ENCODE measurements around the gene TERT.
"Not testable (repeated sequence)": the region's sequence is repeated elsewhere in the genome, so short reads cannot be mapped to it uniquely, and the experiment has no call there.

The TERT gene

GRCh38 chr5:1338196-1338490 is 43.3 kb upstream of the TERT start:
- no peak overlapping the region for H3K4me3 ChIP-seq (ENCODE audit: low read length in 2 of 2)
- no peaks in the 10 kb centered on the region for H3K27me3 ChIP-seq (ENCODE audit: control insufficient read depth in 2 of 2, insufficient read depth in 2 of 2, low read length in 2 of 2)
- H3K9me3 ChIP-seq (ENCODE audit: control insufficient read depth in 2 of 2, low read length in 2 of 2): no peaks in the 10 kb centered on the region
- H3K36me3 ChIP-seq (ENCODE audit: control insufficient read depth in 2 of 2, insufficient read depth in 2 of 2, low read length in 2 of 2): peaks cover 71 to 79% of the 10 kb centered on the region in 2 donors
- H3K9ac ChIP-seq (ENCODE audit: low read depth in 1 of 2, low read length in 2 of 2): no peak overlapping the region
- no peak overlapping the region for H3K27ac ChIP-seq (ENCODE audit: low read depth in 2 of 2, low read length in 2 of 2)
- peaks cover 0 to 1% of the 10 kb centered on the region in 2 donors for H3K4me1 ChIP-seq (ENCODE audit: control insufficient read depth in 2 of 2, insufficient read depth in 2 of 2, low read length in 2 of 2)

GRCh38 chr5:1337489-1338195 is 42.8 kb upstream of the TERT start:
- H3K27ac ChIP-seq (ENCODE audit: low read depth in 2 of 2, low read length in 2 of 2): no peak overlapping the region
- H3K4me1 ChIP-seq (ENCODE audit: control insufficient read depth in 2 of 2, insufficient read depth in 2 of 2, low read length in 2 of 2): no peaks in the 10 kb centered on the region
- no peak overlapping the region for H3K4me3 ChIP-seq (ENCODE audit: low read length in 2 of 2)
- no peaks in the 10 kb centered on the region for H3K9me3 ChIP-seq (ENCODE audit: control insufficient read depth in 2 of 2, low read length in 2 of 2)
- no peaks in the 10 kb centered on the region for H3K27me3 ChIP-seq (ENCODE audit: control insufficient read depth in 2 of 2, insufficient read depth in 2 of 2, low read length in 2 of 2)
- H3K36me3 ChIP-seq (ENCODE audit: control insufficient read depth in 2 of 2, insufficient read depth in 2 of 2, low read length in 2 of 2): peaks cover 75 to 81% of the 10 kb centered on the region in 2 donors
- no peak overlapping the region for H3K9ac ChIP-seq (ENCODE audit: low read depth in 1 of 2, low read length in 2 of 2)

GRCh38 chr5:1336749-1337488 is 42.1 kb upstream of the TERT start:
- Histone ChIP-seq H3K4me3 (ENCODE audit: low read length in 2 of 2) (no peak overlapping the region), H3K36me3 (ENCODE audit: control insufficient read depth in 2 of 2, insufficient read depth in 2 of 2, low read length in 2 of 2) (peaks cover 78 to 80% of the 10 kb centered on the region in 2 donors), H3K4me1 (ENCODE audit: control insufficient read depth in 2 of 2, insufficient read depth in 2 of 2, low read length in 2 of 2) (no peaks in the 10 kb centered on the region), H3K9ac (ENCODE audit: low read depth in 1 of 2, low read length in 2 of 2) (no peak overlapping the region), H3K27ac (ENCODE audit: low read depth in 2 of 2, low read length in 2 of 2) (no peak overlapping the region), H3K27me3 (ENCODE audit: control insufficient read depth in 2 of 2, insufficient read depth in 2 of 2, low read length in 2 of 2) (no peaks in the 10 kb centered on the region), H3K9me3 (ENCODE audit: control insufficient read depth in 2 of 2, low read length in 2 of 2) (no peaks in the 10 kb centered on the region)

- Histone ChIP-seq H3K36me3 (ENCODE audit: control insufficient read depth in 2 of 2, insufficient read depth in 2 of 2, low read length in 2 of 2) (peaks cover 78 to 80% of the 10 kb centered on the region in 2 donors), H3K9me3 (ENCODE audit: control insufficient read depth in 2 of 2, low read length in 2 of 2) (no peaks in the 10 kb centered on the region), H3K4me3 (ENCODE audit: low read length in 2 of 2) (no peak overlapping the region), H3K27ac (ENCODE audit: low read depth in 2 of 2, low read length in 2 of 2) (no peak overlapping the region), H3K27me3 (ENCODE audit: control insufficient read depth in 2 of 2, insufficient read depth in 2 of 2, low read length in 2 of 2) (no peaks in the 10 kb centered on the region), H3K4me1 (ENCODE audit: control insufficient read depth in 2 of 2, insufficient read depth in 2 of 2, low read length in 2 of 2) (peaks cover 0 to under 1% of the 10 kb centered on the region in 2 donors), H3K9ac (ENCODE audit: low read depth in 1 of 2, low read length in 2 of 2) (no peak overlapping the region)
These were observed 41.3 kb upstream of the TERT start for GRCh38 chr5:1336106-1336561.

DNA sequence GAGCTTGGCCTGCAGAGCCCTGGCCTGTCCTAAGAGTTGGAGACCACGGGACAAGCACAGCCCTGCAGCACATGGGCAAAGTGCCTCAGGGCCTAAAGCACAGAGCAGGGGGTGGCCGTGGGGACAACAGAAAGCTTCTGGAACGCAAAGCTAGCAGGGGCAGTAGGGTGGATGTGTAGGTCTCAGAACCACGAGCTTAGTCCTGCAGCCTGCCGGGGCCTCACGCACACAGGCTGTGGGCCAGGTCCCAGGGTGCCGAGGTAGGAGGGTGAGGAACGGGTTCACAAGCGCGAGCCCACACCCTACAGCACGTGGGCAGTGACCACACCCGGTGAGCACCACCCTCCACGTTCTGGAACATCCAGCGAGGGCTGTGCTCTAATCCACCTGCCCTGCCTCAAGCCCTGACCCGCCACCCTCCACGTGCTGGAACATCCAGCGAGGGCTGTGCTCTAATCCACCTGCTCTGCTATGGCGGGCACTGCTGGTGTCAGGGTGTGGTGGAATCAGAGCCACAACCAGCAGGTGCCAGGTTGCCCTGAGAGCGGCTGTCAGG is 40.8 kb upstream of the TERT start:
- Histone ChIP-seq H3K9ac (ENCODE audit: low read depth in 1 of 2, low read length in 2 of 2) (no peak overlapping the region), H3K36me3 (ENCODE audit: control insufficient read depth in 2 of 2, insufficient read depth in 2 of 2, low read length in 2 of 2) (peaks cover 78 to 82% of the 10 kb centered on the region in 2 donors), H3K27me3 (ENCODE audit: control insufficient read depth in 2 of 2, insufficient read depth in 2 of 2, low read length in 2 of 2) (no peaks in the 10 kb centered on the region), H3K9me3 (ENCODE audit: control insufficient read depth in 2 of 2, low read length in 2 of 2) (no peaks in the 10 kb centered on the region), H3K27ac (ENCODE audit: low read depth in 2 of 2, low read length in 2 of 2) (no peak overlapping the region), H3K4me1 (ENCODE audit: control insufficient read depth in 2 of 2, insufficient read depth in 2 of 2, low read length in 2 of 2) (peaks cover 5 to 6% of the 10 kb centered on the region in 2 donors), H3K4me3 (ENCODE audit: low read length in 2 of 2) (no peak overlapping the region)

DNA sequence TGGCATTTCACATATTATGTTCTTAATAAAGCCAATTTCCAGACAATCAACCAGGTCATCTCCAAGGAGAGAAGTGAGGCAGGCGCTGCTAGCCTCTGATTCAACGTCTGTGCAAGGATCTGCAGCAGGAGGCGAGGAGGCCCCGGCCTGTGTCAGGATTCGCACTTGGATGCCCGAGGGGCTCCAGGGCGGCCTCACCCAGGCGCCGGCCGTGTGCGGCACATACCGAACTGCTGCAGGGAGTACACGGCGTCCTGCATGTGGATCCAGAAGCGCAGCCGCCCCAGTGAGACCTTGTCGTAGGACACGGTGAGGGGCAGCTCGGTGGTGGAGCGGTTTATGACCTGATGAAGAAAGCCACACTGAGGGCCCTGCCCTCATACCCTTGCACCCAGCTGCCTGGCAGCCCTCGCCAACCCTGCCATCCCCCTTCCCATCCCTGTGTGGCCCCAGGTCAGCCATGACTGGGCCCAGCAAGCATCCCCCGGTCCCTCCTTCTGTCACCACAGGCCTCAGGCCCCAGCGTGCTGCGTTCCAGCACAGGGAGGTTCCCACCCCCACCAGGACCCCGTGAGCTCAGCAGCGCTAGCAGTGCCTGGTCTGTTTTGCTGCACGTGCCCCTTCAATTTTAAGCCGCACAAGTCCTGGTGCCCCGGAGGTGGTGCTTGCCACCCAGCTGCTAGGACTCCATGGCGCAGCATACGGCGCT is 40.1 kb upstream of the TERT start:
- no peak overlapping the region for H3K9ac ChIP-seq (ENCODE audit: low read depth in 1 of 2, low read length in 2 of 2)
- peaks cover 7 to 11% of the 10 kb centered on the region in 2 donors for H3K4me1 ChIP-seq (ENCODE audit: control insufficient read depth in 2 of 2, insufficient read depth in 2 of 2, low read length in 2 of 2)
- no peaks in the 10 kb centered on the region for H3K27me3 ChIP-seq (ENCODE audit: control insufficient read depth in 2 of 2, insufficient read depth in 2 of 2, low read length in 2 of 2)
- no peak overlapping the region for H3K27ac ChIP-seq (ENCODE audit: low read depth in 2 of 2, low read length in 2 of 2)
- H3K9me3 ChIP-seq (ENCODE audit: control insufficient read depth in 2 of 2, low read length in 2 of 2): no peaks in the 10 kb centered on the region
- H3K4me3 ChIP-seq (ENCODE audit: low read length in 2 of 2): no peak overlapping the region
- H3K36me3 ChIP-seq (ENCODE audit: control insufficient read depth in 2 of 2, insufficient read depth in 2 of 2, low read length in 2 of 2): peaks cover 75 to 82% of the 10 kb centered on the region in 2 donors

GRCh38 chr5:1333986-1334385 is 39.1 kb upstream of the TERT start:
- no peaks in the 10 kb centered on the region for H3K27me3 ChIP-seq (ENCODE audit: control insufficient read depth in 2 of 2, insufficient read depth in 2 of 2, low read length in 2 of 2)
- peaks cover 74 to 85% of the 10 kb centered on the region in 2 donors for H3K36me3 ChIP-seq (ENCODE audit: control insufficient read depth in 2 of 2, insufficient read depth in 2 of 2, low read length in 2 of 2)

GRCh38 chr5:1333286-1333685 is 38.4 kb upstream of the TERT start:
- H3K36me3 ChIP-seq (ENCODE audit: control insufficient read depth in 2 of 2, insufficient read depth in 2 of 2, low read length in 2 of 2): peaks cover 70 to 78% of the 10 kb centered on the region in 2 donors
- not testable (repeated sequence) for H3K9me3 ChIP-seq (ENCODE audit: control insufficient read depth in 2 of 2, low read length in 2 of 2); H3K9ac ChIP-seq (ENCODE audit: low read depth in 1 of 2, low read length in 2 of 2); H3K27ac ChIP-seq (ENCODE audit: low read depth in 2 of 2, low read length in 2 of 2); H3K27me3 ChIP-seq (ENCODE audit: control insufficient read depth in 2 of 2, insufficient read depth in 2 of 2, low read length in 2 of 2); H3K4me3 ChIP-seq (ENCODE audit: low read length in 2 of 2)
- peaks cover 7 to 11% of the 10 kb centered on the region in 2 donors for H3K4me1 ChIP-seq (ENCODE audit: control insufficient read depth in 2 of 2, insufficient read depth in 2 of 2, low read length in 2 of 2)

More at GRCh38 chr5:1333986-1334385, 39.1 kb upstream of the TERT start:
- Histone ChIP-seq H3K27ac (ENCODE audit: low read depth in 2 of 2, low read length in 2 of 2) (no peak overlapping the region), H3K4me1 (ENCODE audit: control insufficient read depth in 2 of 2, insufficient read depth in 2 of 2, low read length in 2 of 2) (peaks cover 7 to 11% of the 10 kb centered on the region in 2 donors), H3K4me3 (ENCODE audit: low read length in 2 of 2) (no peak overlapping the region), H3K9me3 (ENCODE audit: control insufficient read depth in 2 of 2, low read length in 2 of 2) (no peaks in the 10 kb centered on the region), H3K9ac (ENCODE audit: low read depth in 1 of 2, low read length in 2 of 2) (no peak overlapping the region)

GRCh38 chr5:1332461-1333001 is 37.7 kb upstream of the TERT start:
- Histone ChIP-seq H3K27me3 (ENCODE audit: control insufficient read depth in 2 of 2, insufficient read depth in 2 of 2, low read length in 2 of 2) (no peaks in the 10 kb centered on the region), H3K36me3 (ENCODE audit: control insufficient read depth in 2 of 2, insufficient read depth in 2 of 2, low read length in 2 of 2) (peaks cover 63 to 71% of the 10 kb centered on the region in 2 donors), H3K4me1 (ENCODE audit: control insufficient read depth in 2 of 2, insufficient read depth in 2 of 2, low read length in 2 of 2) (peaks cover 7 to 11% of the 10 kb centered on the region in 2 donors), H3K27ac (ENCODE audit: low read depth in 2 of 2, low read length in 2 of 2) (no peak overlapping the region), H3K9ac (ENCODE audit: low read depth in 1 of 2, low read length in 2 of 2) (no peak overlapping the region), H3K4me3 (ENCODE audit: low read length in 2 of 2) (no peak overlapping the region), H3K9me3 (ENCODE audit: control insufficient read depth in 2 of 2, low read length in 2 of 2) (no peaks in the 10 kb centered on the region)

All from mucosa of rectum (tissue), 2 donors.